Measurements from ENCODE around the gene C1orf210. TPM values are rescaled to one million over a fixed set of nuclear protein-coding genes. Genes with fewer than 3 reads are reported as not detected.

Gene C1orf210
- total RNA-seq, 1 experiment from 2014 or later: 7.6 TPM

GRCh38 chr1:43232074-43232473 lies 53.3 kb downstream of the C1orf210 start:
- Histone ChIP-seq H3K27me3 (ENCODE audit: insufficient read depth, low read length) (no peaks in the 10 kb centered on the region), H2AFZ (ENCODE audit: low read depth, low read length, poor library complexity, severe bottlenecking) (no peak overlapping the region)

More at GRCh38 chr1:43232074-43232473, 53.3 kb downstream of the C1orf210 start:
- DNase-seq (ENCODE audit: low read depth, low spot score) (no peak), ATAC-seq (no peak)
- intact Hi-C loops (cut with micrococcal nuclease): no loop called here
- ChIA-PET CTCF (interaction anchor here (0.9 to 2.5 kb wide), 2 partner anchors 183 to 703 kb away, joined by 3 to 6 read pairs; no protein-coding TSS in a partner anchor), RAD21 (ENCODE audit: low non-redundant PET in 1 of 2, low total read pairs in 2 of 2, uncharacterized antibody in 2 of 2, unreplicated experiment in 2 of 2) (no interaction called here), POLR2A (no interaction called here)
- BruUV-seq (replicated peaks): no TSS peak
- Histone ChIP-seq H3K79me2 (ENCODE audit: insufficient read depth, low read length) (no peaks in the 10 kb centered on the region), H3K9ac (ENCODE audit: low read length) (no peak overlapping the region), H3K9me3 (ENCODE audit: control insufficient read depth in 1 of 2, insufficient read depth in 1 of 2, low read depth in 1 of 2, low read length in 2 of 2) (no peaks in the 10 kb centered on the region), H4K20me1 (ENCODE audit: insufficient read depth) (no peaks in the 10 kb centered on the region), H3K4me1 (ENCODE audit: control insufficient read depth in 1 of 2, insufficient read depth in 2 of 2, low read length in 2 of 2) (peaks cover 4 to 13% of the 10 kb centered on the region in 2 experiments; a peak in 3 of 4 replicates), H3K4me2 (ENCODE audit: low read length) (no peak overlapping the region), H3K4me3 (replicated peaks in 1 of 2; ENCODE audit: low read depth in 1 of 2, low read length in 2 of 2) (no peak overlapping the region), H3K27ac (ENCODE audit: low read depth, low read length) (no peak overlapping the region), H3K36me3 (ENCODE audit: control insufficient read depth in 1 of 2, insufficient read depth in 2 of 2, low read length in 2 of 2) (no peaks in the 10 kb centered on the region), H3K9me2 (ENCODE audit: insufficient read depth) (no peaks in the 10 kb centered on the region)
- TF ChIP-seq ATF3 (IDR thresholded peaks at IDR 0.05): no peak
- no peak for TF ChIP-seq ZNF274 (IDR thresholded peaks at IDR 0.05; ENCODE audit: low read depth, low read length)
- no peak for TF ChIP-seq EGR1 (IDR thresholded peaks at IDR 0.05; ENCODE audit: low read depth)
- TF ChIP-seq EZH2 (IDR thresholded peaks at IDR 0.05): no peak
- TF ChIP-seq SP1 (IDR thresholded peaks at IDR 0.05; ENCODE audit: low read depth): no peak
- no peak for TF ChIP-seq ZFX (IDR thresholded peaks at IDR 0.05)
- TF ChIP-seq CBX3 (IDR thresholded peaks at IDR 0.05; ENCODE audit: low read depth): no peak
- no peak for TF ChIP-seq CTCF (IDR thresholded peaks at IDR 0.05 in 2 of 3, conservative IDR thresholded peaks at IDR 0.05 in 1 of 3; ENCODE audit: borderline replicate concordance in 1 of 3, insufficient read depth in 1 of 3, low read depth in 2 of 3, low read length in 2 of 3)
- TF ChIP-seq EZH2phosphoT487 (IDR thresholded peaks at IDR 0.05; ENCODE audit: borderline replicate concordance): no peak
- no peak for TF ChIP-seq REST (IDR thresholded peaks at IDR 0.05; ENCODE audit: low read depth)
- no peak for TF ChIP-seq MAX (IDR thresholded peaks at IDR 0.05)
- TF ChIP-seq ZBTB33 (IDR thresholded peaks at IDR 0.05; ENCODE audit: extremely low read depth, insufficient replicate concordance, low read length): no peak
- TF ChIP-seq POLR2AphosphoS5 (IDR thresholded peaks at IDR 0.05; ENCODE audit: low read depth, low read length): no peak
- TF ChIP-seq TCF7L2 (IDR thresholded peaks at IDR 0.05; ENCODE audit: borderline replicate concordance, extremely low read depth, insufficient read depth, insufficient read length): no peak
- TF ChIP-seq SRF (IDR thresholded peaks at IDR 0.05; ENCODE audit: low read depth): no peak
- no peak for TF ChIP-seq POLR2A (IDR thresholded peaks at IDR 0.05; ENCODE audit: borderline replicate concordance, extremely low read depth, insufficient read depth, insufficient read length)
- TF ChIP-seq ELF1 (IDR thresholded peaks at IDR 0.05; ENCODE audit: borderline replicate concordance, low read depth): no peak
- TF ChIP-seq SIN3A (IDR thresholded peaks at IDR 0.05; ENCODE audit: low read depth): no peak
- TF ChIP-seq RAD21 (IDR thresholded peaks at IDR 0.05; ENCODE audit: low read depth): no peak
- no peak for TF ChIP-seq JUND (IDR thresholded peaks at IDR 0.05)
